HepG2 (cell line): ENCODE results near the gene TRAPPC1. TPM values are rescaled to one million over a fixed set of nuclear protein-coding genes. Genes with fewer than 3 reads are reported as not detected.

Experiments
- ATAC-seq: fragments of 200-7000 bp; cut with Tn5 transposase; 3 replicates; pipeline ENCODE4 v1.9.1; 2020; ENCODE audit warnings: mild to moderate bottlenecking, moderate library complexity
- BruUV-seq: library from RNA; stranded (reverse); fragments of 400-500 nt; replicated peaks from 2 replicates; lab custom pipeline; 2021; lab: Mats Ljungman, UMichigan
- CTCF ChIA-PET: fragments of 300-600 bp; formaldehyde crosslinking; extraction: SDS; loops from one replicate; lab custom pipeline; 2021; ENCODE audit warnings: low total read pairs, inconsistent platforms, low intra/inter-chr PET ratio; lab: Yijun Ruan, JAX
- POLR2A ChIA-PET: fragments of 350-600 bp; sonication (Branson Sonifier 250); formaldehyde crosslinking; loops from one replicate; lab custom pipeline; 2020; ENCODE audit warnings: antibody characterized with exemption, inconsistent platforms; lab: Yijun Ruan, JAX
- DNase-seq: peaks from one replicate; pipeline ENCODE4 v3.0.0-alpha.2; 2015; ENCODE audit warnings: low spot score
- FAIRE-seq: peaks from 3 replicates; lab custom pipeline; 2011; peaks lifted over from hg19 to GRCh38; lab: Jason Lieb, UNC
- H2AFZ ChIP-seq: one replicate; pipeline ENCODE4 v1.6.1; 2011; ENCODE audit warnings: low read length, inconsistent platforms
- H3K27ac ChIP-seq: fragments of 300-600 bp; 3 replicates; pipeline ENCODE4 v1.8.0; 2011; ENCODE audit warnings: mixed run types, mild to moderate bottlenecking, mixed read lengths, low read length, inconsistent platforms; ENCODE audit not compliant: insufficient read depth; ENCODE audit errors: extremely low read length
- H3K27me3 ChIP-seq, 2 experiments: fragments of 200-600 bp in 1 of 2; 2 replicates in 1 of 2; 3 replicates in 1 of 2; pipeline versions ENCODE4 v1.6.0 to v1.8.0; 2011; ENCODE audit warnings: low read length in 2 of 2, mild to moderate bottlenecking in 2 of 2, moderate library complexity in 2 of 2, inconsistent platforms in 1 of 2; ENCODE audit not compliant: insufficient read depth in 2 of 2, control insufficient read depth in 1 of 2
- H3K36me3 ChIP-seq, 2 experiments: fragments of 200-600 bp in 1 of 2; replicated peaks in 1 of 2; 2 replicates in 1 of 2; 3 replicates in 1 of 2; pipeline versions ENCODE4 v1.5.1 to v1.8.0; 2011; ENCODE audit warnings: low read length in 2 of 2, inconsistent platforms in 1 of 2; ENCODE audit not compliant: insufficient read depth in 2 of 2, control insufficient read depth in 1 of 2
- H3K4me1 ChIP-seq: 2 replicates; pipeline ENCODE4 v1.5.1; 2012; ENCODE audit warnings: low read length, inconsistent platforms; ENCODE audit not compliant: insufficient read depth
- H3K4me2 ChIP-seq: 2 replicates; pipeline ENCODE4 v1.6.0; 2011; ENCODE audit warnings: low read depth, low read length, inconsistent platforms
- H3K4me3 ChIP-seq, 3 experiments: fragments of 200-600 bp in 1 of 3; sonication (generic), shearing (Covaris generic) in 1 of 3; replicated peaks in 1 of 3; 2 replicates each; pipeline ENCODE4 v1.5.1; 2011 to 2016; ENCODE audit warnings: low read length in 3 of 3, inconsistent platforms in 2 of 3, low read depth in 2 of 3, mild to moderate bottlenecking in 2 of 3, control low read depth in 1 of 3, mixed read lengths in 1 of 3; ENCODE audit not compliant: insufficient read depth in 1 of 3
- H3K79me2 ChIP-seq: one replicate; pipeline ENCODE4 v1.6.1; 2011; ENCODE audit warnings: low read length, inconsistent platforms; ENCODE audit not compliant: insufficient read depth
- H3K9ac ChIP-seq: 2 replicates; pipeline ENCODE4 v1.6.0; 2011; ENCODE audit warnings: mild to moderate bottlenecking, low read depth, low read length, inconsistent platforms; ENCODE audit not compliant: insufficient read depth
- H3K9me3 ChIP-seq: 2 replicates; pipeline ENCODE4 v1.5.1; 2012; ENCODE audit warnings: mild to moderate bottlenecking, low read length
- H4K20me1 ChIP-seq: 2 replicates; pipeline ENCODE4 v1.6.0; 2011; ENCODE audit warnings: inconsistent platforms, mild to moderate bottlenecking, low read length, moderate library complexity; ENCODE audit not compliant: insufficient read depth
- CHD4 ChIP-seq: fragments of 200-600 bp; sonication (generic); IDR thresholded peaks from 2 replicates; pipeline ENCODE4 v1.7.0; 2017; ENCODE audit warnings: mild to moderate bottlenecking, low read length, borderline replicate concordance
- JUN ChIP-seq: sonication (generic); formaldehyde crosslinking; IDR thresholded peaks from 2 replicates; pipeline ENCODE4 v1.4.0; 2020; ENCODE audit warnings: mild to moderate bottlenecking, missing genetic modification reagents
- RFX3 ChIP-seq: IDR thresholded peaks from 2 replicates; pipeline ENCODE4 v1.6.1; 2016; ENCODE audit warnings: missing biosample characterization, missing genetic modification reagents
- SATB2 ChIP-seq: sonication (generic); formaldehyde crosslinking; IDR thresholded peaks from 2 replicates; pipeline ENCODE4 v1.5.0; 2020; ENCODE audit warnings: missing genetic modification reagents
- ZNF441 ChIP-seq: sonication (generic); formaldehyde crosslinking; IDR thresholded peaks from 2 replicates; pipeline ENCODE4 v1.7.0; 2021; ENCODE audit warnings: missing genetic modification reagents, borderline replicate concordance
- ZNF468 ChIP-seq: sonication (generic); formaldehyde crosslinking; IDR thresholded peaks from 2 replicates; pipeline ENCODE4 v1.8.0; 2022; ENCODE audit warnings: mild to moderate bottlenecking, moderate library complexity, missing genetic modification reagents
- ZNF484 ChIP-seq: sonication (generic); formaldehyde crosslinking; IDR thresholded peaks from 2 replicates; pipeline ENCODE4 v1.5.1; 2020; ENCODE audit warnings: mild to moderate bottlenecking, low read depth, missing genetic modification reagents, borderline replicate concordance
- ZNF75D ChIP-seq: sonication (generic); formaldehyde crosslinking; IDR thresholded peaks from 2 replicates; pipeline ENCODE4 v1.8.1; 2023; ENCODE audit warnings: missing genetic modification reagents, mild to moderate bottlenecking, borderline replicate concordance
- ZNF775 ChIP-seq: sonication (generic); formaldehyde crosslinking; IDR thresholded peaks from 2 replicates; pipeline ENCODE4 v1.4.0; 2020; ENCODE audit warnings: missing genetic modification reagents, mild to moderate bottlenecking, moderate library complexity, borderline replicate concordance
- ZNF776 ChIP-seq: sonication (generic); formaldehyde crosslinking; IDR thresholded peaks from 2 replicates; pipeline ENCODE4 v1.4.0; 2020; ENCODE audit warnings: mild to moderate bottlenecking, missing genetic modification reagents
- WGBS: methylation state at CpG from one replicate; pipeline ENCODE4 v1.1.6; 2017; ENCODE audit warnings: low lambda C conversion rate; 5-methylcytosine and 5-hydroxymethylcytosine counted together
- in situ Hi-C: cut with HindIII; loops from 2 replicates; pipeline ENCODE4 v1.10.0; 2017; ENCODE audit warnings: low pct_unique_long_range_greater_than_20kb; ENCODE audit not compliant: extremely low pct_ligation_motif_present
- intact Hi-C: fragments of 100-400 bp; cut with micrococcal nuclease; formaldehyde crosslinking; loops from one replicate; pipeline ENCODE4 v1.10.0; 2022; ENCODE audit not compliant: unreplicated experiment
- polyA plus RNA-seq, 8 experiments: library from polyadenylated mRNA; depleted of rRNA in 3 of 8; stranded (reverse) in 7 of 8; unstranded in 1 of 8; fragments of >200 nt; fragmentation: Illumina TruSeq in 4 of 8; extraction: Trizol in 4 of 8; gene quantifications; 2 replicates each; pipeline versions ENCODE4 v1.2.1 to v1.2.3, GENCODE V29; 2011 to 2016; ENCODE audit warnings: low read depth in 4 of 8, missing spikeins in 1 of 8, mixed read lengths in 1 of 8; ENCODE audit not compliant: insufficient read depth in 1 of 8
- total RNA-seq, 5 experiments: library from RNA; depleted of rRNA; stranded (reverse); fragments of >200 nt; fragmentation: Illumina TruSeq; extraction: Trizol; gene quantifications; 2 replicates each; pipeline ENCODE4 v1.2.3, GENCODE V29; 2016; ENCODE audit warnings: low read depth in 1 of 5
- TF ChIP-seq, protein P1 (sequence below): IDR thresholded peaks from 2 replicates; pipeline ENCODE4 v1.6.1; 2016; ENCODE audit warnings: missing biosample characterization, missing genetic modification reagents, low read depth
- TF ChIP-seq, protein P2 (sequence below): sonication (generic); formaldehyde crosslinking; IDR thresholded peaks from 2 replicates; pipeline ENCODE4 v1.9.0; 2021; ENCODE audit warnings: mild to moderate bottlenecking, missing genetic modification reagents

Gene TRAPPC1
- total and polyA plus RNA-seq, 2 of the 13 experiments (the other 11 are each of a cell fraction or from before 2014, with no cell fraction given) = 28.1 to 44.9 TPM

DNA sequence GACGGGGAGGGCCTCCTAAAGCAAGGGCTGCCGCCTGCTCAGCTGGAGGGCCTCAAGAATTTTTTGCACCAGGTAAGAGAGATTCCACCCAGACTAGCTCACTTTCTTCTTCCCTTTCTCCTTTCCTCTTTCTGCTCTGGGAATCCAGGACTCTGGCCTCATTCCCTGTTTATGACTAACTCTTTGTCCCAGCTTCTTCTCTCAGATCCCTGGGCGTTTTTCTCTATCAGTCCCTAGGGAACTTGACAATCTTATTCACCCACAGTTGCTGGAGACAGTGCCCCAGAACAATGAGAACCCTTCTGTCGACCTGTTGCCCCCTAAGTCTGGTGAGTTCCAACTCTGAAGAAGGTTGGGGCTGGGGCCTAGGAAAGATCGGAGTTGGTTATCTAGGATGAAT, 15.9 kb upstream of the TRAPPC1 start:
- Histone ChIP-seq H3K4me2 (no peak overlapping the region), H3K27me3 (no peaks in the 10 kb centered on the region), H3K4me3 (no peak overlapping the region), H3K9ac (no peak overlapping the region), H3K9me3 (no peaks in the 10 kb centered on the region), H2AFZ (no peak overlapping the region), H3K79me2 (no peaks in the 10 kb centered on the region), H4K20me1 (no peaks in the 10 kb centered on the region), H3K4me1 (no peaks in the 10 kb centered on the region), H3K27ac (no peak overlapping the region), H3K36me3 (peaks cover 17 to 56% of the 10 kb centered on the region in 2 experiments)
- ChIA-PET POLR2A (interaction anchor here (1.1 kb wide), 1 partner anchor 14 kb away, joined by 3 read pairs; no protein-coding TSS in a partner anchor), CTCF (no interaction called here)
- in situ Hi-C loops (no loop called here), intact Hi-C loops (no loop called here)
- ATAC-seq (no peak), FAIRE-seq (no peak), DNase-seq (no peak)
- no TSS peak for BruUV-seq
- WGBS = 90% methylated on average over 5 of the region's 5 CpGs
- TF ChIP-seq ZNF468 = no peak
- TF ChIP-seq ZNF775 (CRISPR knock-in tag) = no peak
- TF ChIP-seq JUN (CRISPR knock-in tag) = no peak
- no peak for TF ChIP-seq ZNF75D (CRISPR knock-in tag)
- TF ChIP-seq, protein P1, sequence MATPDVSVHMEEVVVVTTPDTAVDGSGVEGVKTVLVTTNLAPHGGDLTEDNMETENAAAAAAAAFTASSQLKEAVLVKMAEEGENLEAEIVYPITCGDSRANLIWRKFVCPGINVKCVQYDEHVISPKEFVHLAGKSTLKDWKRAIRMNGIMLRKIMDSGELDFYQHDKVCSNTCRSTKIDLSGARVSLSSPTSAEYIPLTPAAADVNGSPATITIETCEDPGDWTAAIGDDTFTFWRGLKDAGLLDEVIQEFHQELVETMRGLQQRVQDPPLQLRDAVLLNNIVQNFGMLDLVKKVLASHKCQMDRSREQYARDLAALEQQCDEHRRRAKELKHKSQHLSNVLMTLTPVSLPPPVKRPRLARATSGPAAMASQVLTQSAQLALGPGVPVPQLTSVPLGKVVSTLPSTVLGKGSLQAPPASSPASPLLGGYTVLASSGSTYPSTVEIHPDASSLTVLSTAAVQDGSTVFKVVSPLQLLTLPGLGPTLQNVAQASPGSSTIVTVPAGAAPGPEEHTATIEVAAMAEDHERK (CRISPR knock-in tag) = no peak
- no peak for TF ChIP-seq ZNF484
- TF ChIP-seq ZNF776 (CRISPR knock-in tag) = no peak
- TF ChIP-seq SATB2 (CRISPR knock-in tag) = no peak
- no peak for TF ChIP-seq RFX3 (CRISPR knock-in tag)
- TF ChIP-seq CHD4 = no peak
- TF ChIP-seq, protein P2, sequence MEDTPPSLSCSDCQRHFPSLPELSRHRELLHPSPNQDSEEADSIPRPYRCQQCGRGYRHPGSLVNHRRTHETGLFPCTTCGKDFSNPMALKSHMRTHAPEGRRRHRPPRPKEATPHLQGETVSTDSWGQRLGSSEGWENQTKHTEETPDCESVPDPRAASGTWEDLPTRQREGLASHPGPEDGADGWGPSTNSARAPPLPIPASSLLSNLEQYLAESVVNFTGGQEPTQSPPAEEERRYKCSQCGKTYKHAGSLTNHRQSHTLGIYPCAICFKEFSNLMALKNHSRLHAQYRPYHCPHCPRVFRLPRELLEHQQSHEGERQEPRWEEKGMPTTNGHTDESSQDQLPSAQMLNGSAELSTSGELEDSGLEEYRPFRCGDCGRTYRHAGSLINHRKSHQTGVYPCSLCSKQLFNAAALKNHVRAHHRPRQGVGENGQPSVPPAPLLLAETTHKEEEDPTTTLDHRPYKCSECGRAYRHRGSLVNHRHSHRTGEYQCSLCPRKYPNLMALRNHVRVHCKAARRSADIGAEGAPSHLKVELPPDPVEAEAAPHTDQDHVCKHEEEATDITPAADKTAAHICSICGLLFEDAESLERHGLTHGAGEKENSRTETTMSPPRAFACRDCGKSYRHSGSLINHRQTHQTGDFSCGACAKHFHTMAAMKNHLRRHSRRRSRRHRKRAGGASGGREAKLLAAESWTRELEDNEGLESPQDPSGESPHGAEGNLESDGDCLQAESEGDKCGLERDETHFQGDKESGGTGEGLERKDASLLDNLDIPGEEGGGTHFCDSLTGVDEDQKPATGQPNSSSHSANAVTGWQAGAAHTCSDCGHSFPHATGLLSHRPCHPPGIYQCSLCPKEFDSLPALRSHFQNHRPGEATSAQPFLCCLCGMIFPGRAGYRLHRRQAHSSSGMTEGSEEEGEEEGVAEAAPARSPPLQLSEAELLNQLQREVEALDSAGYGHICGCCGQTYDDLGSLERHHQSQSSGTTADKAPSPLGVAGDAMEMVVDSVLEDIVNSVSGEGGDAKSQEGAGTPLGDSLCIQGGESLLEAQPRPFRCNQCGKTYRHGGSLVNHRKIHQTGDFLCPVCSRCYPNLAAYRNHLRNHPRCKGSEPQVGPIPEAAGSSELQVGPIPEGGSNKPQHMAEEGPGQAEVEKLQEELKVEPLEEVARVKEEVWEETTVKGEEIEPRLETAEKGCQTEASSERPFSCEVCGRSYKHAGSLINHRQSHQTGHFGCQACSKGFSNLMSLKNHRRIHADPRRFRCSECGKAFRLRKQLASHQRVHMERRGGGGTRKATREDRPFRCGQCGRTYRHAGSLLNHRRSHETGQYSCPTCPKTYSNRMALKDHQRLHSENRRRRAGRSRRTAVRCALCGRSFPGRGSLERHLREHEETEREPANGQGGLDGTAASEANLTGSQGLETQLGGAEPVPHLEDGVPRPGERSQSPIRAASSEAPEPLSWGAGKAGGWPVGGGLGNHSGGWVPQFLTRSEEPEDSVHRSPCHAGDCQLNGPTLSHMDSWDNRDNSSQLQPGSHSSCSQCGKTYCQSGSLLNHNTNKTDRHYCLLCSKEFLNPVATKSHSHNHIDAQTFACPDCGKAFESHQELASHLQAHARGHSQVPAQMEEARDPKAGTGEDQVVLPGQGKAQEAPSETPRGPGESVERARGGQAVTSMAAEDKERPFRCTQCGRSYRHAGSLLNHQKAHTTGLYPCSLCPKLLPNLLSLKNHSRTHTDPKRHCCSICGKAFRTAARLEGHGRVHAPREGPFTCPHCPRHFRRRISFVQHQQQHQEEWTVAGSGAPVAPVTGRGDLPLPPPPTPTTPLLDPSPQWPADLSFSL = no peak
- TF ChIP-seq ZNF441 (CRISPR knock-in tag) = no peak
